Osteocyte (in vitro differentiated cells): ENCODE measurements around the gene HIF3A. TPM values are rescaled to one million over a fixed set of nuclear protein-coding genes. Genes with fewer than 3 reads are reported as not detected.
"Not testable (repeated sequence)": the region's sequence is repeated elsewhere in the genome, so short reads cannot be mapped to it uniquely, and the experiment has no call there.

Experiments
- DNase-seq: peaks from one replicate; pipeline ENCODE4 v3.0.0; 2021; ENCODE audit warnings: mixed read lengths; ENCODE audit not compliant: unreplicated experiment; ENCODE audit errors: extremely low spot score
- H3K27ac Mint-ChIP-seq: one replicate; pipeline ENCODE4 v1.8.0; 2021; ENCODE audit warnings: mild to moderate bottlenecking, mixed read lengths; ENCODE audit not compliant: unreplicated experiment
- H3K27me3 Mint-ChIP-seq: one replicate; pipeline ENCODE4 v1.8.0; 2021; ENCODE audit warnings: mixed read lengths; ENCODE audit not compliant: unreplicated experiment
- H3K36me3 Mint-ChIP-seq: one replicate; pipeline ENCODE4 v1.8.0; 2021; ENCODE audit warnings: mixed read lengths; ENCODE audit not compliant: unreplicated experiment
- H3K4me1 Mint-ChIP-seq: one replicate; pipeline ENCODE4 v1.8.0; 2021; ENCODE audit warnings: mixed read lengths; ENCODE audit not compliant: unreplicated experiment
- H3K4me3 Mint-ChIP-seq: one replicate; pipeline ENCODE4 v1.8.0; 2021; ENCODE audit warnings: mild to moderate bottlenecking, moderate library complexity, mixed read lengths; ENCODE audit not compliant: unreplicated experiment
- H3K9me3 Mint-ChIP-seq: one replicate; pipeline ENCODE4 v1.8.0; 2021; ENCODE audit warnings: mixed read lengths; ENCODE audit not compliant: unreplicated experiment
- CTCF ChIP-seq: fragments of 200-600 bp; sonication (generic); IDR thresholded peaks from 2 replicates; pipeline ENCODE4 v1.5.0; 2021; ENCODE audit warnings: antibody characterized with exemption, mild to moderate bottlenecking, moderate library complexity
- total RNA-seq: library from RNA; stranded (reverse); gene quantifications from 2 replicates; pipeline ENCODE4 v1.2.1, GENCODE V29; 2021

Gene HIF3A
- total RNA-seq, 1 donor from 2014 or later, result 101 TPM

GRCh38 chr19:46308510-46308909 is 11.7 kb downstream of the HIF3A start:
- TF ChIP-seq CTCF, result no peak
- peaks cover 57% of the 10 kb centered on the region for H3K36me3 Mint-ChIP-seq
- no peak overlapping the region for H3K27ac Mint-ChIP-seq
- H3K9me3 Mint-ChIP-seq, result peaks cover 10% of the 10 kb centered on the region
- no peak for DNase-seq
- H3K4me3 Mint-ChIP-seq, result no peak overlapping the region
- H3K27me3 Mint-ChIP-seq, result no peaks in the 10 kb centered on the region
- peaks cover 17% of the 10 kb centered on the region for H3K4me1 Mint-ChIP-seq

GRCh38 chr19:46309056-46309455 is 12.2 kb downstream of the HIF3A start:
- Mint-ChIP-seq H3K4me1 (peaks cover 16% of the 10 kb centered on the region), H3K9me3 (peaks cover 10% of the 10 kb centered on the region), H3K4me3 (no peak overlapping the region), H3K27ac (no peak overlapping the region), H3K27me3 (no peaks in the 10 kb centered on the region), H3K36me3 (peaks cover 59% of the 10 kb centered on the region)
- no peak for DNase-seq
- TF ChIP-seq CTCF, result no peak

- DNase-seq, result no peak
- peaks cover 5% of the 10 kb centered on the region for H3K4me1 Mint-ChIP-seq
- H3K36me3 Mint-ChIP-seq, result peaks cover 38% of the 10 kb centered on the region
- no peaks in the 10 kb centered on the region for H3K9me3 Mint-ChIP-seq
- H3K4me3 Mint-ChIP-seq, result no peak overlapping the region
- no peak for TF ChIP-seq CTCF
- no peaks in the 10 kb centered on the region for H3K27me3 Mint-ChIP-seq
- no peak overlapping the region for H3K27ac Mint-ChIP-seq
Observed at GRCh38 chr19:46311444-46311843, 14.6 kb downstream of the HIF3A start.

DNA sequence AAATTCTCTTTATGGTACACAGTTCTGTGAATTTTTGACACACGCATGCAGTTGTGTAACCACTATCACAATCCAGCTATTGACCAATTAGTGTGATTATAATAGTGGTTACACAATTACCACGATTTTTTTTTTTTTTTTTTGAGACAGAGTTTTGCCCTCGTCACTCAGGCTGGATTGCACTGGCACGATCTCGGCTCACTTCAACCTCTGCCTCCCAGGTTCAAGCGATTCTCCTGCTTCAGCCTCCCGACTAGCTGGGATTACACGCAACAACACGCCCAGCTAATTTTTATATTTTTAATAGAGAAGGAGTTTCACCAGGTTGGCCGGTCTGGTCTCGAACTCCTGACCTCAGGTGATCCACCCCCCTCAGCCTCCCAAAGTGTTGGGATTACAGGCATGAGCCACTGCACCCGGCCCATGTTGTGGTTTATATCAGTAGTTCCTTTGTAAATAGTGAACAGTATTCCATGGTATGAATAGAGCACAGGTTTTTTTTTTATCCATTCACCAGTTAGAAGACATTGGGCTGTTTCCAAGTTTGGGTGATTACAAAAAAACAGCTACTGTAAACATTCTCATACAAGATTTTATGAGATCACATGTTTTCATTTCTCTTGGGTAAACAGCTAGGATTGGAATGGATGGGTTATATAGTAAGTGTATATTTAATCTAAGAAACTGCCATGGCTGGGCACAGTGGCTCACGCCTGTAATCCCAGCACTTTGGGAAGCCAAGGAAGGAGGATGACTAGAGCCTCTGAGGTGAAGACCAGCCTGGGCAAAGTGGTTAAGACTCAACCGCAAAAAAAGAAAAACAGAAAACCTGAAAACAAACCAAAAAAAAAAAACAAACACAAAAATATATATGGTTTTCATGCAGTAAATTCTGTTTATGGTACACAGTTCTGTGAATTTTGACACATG is 17.0 kb downstream of the HIF3A start:
- not testable (repeated sequence) for H3K4me1 Mint-ChIP-seq, DNase-seq, H3K9me3 Mint-ChIP-seq, H3K27me3 Mint-ChIP-seq, H3K27ac Mint-ChIP-seq, H3K4me3 Mint-ChIP-seq
- H3K36me3 Mint-ChIP-seq, result peaks cover 33% of the 10 kb centered on the region

GRCh38 chr19:46317339-46317738 is 20.5 kb downstream of the HIF3A start:
- no peaks in the 10 kb centered on the region for H3K9me3 Mint-ChIP-seq
- no peak overlapping the region for H3K4me3 Mint-ChIP-seq
- no peak for TF ChIP-seq CTCF
- no peak for DNase-seq
- peaks cover 24% of the 10 kb centered on the region for H3K36me3 Mint-ChIP-seq
- H3K27ac Mint-ChIP-seq, result no peak overlapping the region
- no peaks in the 10 kb centered on the region for H3K27me3 Mint-ChIP-seq
- H3K4me1 Mint-ChIP-seq, result peaks cover 5% of the 10 kb centered on the region
